RPMI7951 (cell line): ENCODE results near the gene TRIM15. TPM values are rescaled to one million over a fixed set of nuclear protein-coding genes. Genes with fewer than 3 reads are reported as not detected.

Source experiments
- total RNA-seq: library from RNA; depleted of rRNA; stranded (reverse); fragments of >200 nt; shearing (Covaris generic); gene quantifications from 2 replicates; pipeline ENCODE4 v1.2.3, GENCODE V29; 2014; rRNA removed

TRIM15 gene
- total RNA-seq, 1 experiment from 2014 or later: not detected

Other genes with a start within 250 kb of the TRIM15 start
- 1,042 and 1,246 TPM in 2 replicates for gene HLA-A, start 221.0 kb upstream of the TRIM15 start, total RNA-seq
- 47.0 and 50.3 TPM in 2 replicates for gene POLR1H, start 102.3 kb upstream of the TRIM15 start, total RNA-seq
- gene PPP1R11, start 96.3 kb upstream of the TRIM15 start, total RNA-seq: 65.1 and 65.7 TPM in 2 replicates
- gene RNF39, start 87.8 kb upstream of the TRIM15 start, total RNA-seq: not detected in 2 replicates
- not detected in 2 replicates for gene TRIM31, start 50.5 kb upstream of the TRIM15 start, total RNA-seq
- not detected in 2 replicates for gene TRIM40, start 27.4 kb upstream of the TRIM15 start, total RNA-seq
- not detected in 2 replicates for gene TRIM10, start 2.3 kb upstream of the TRIM15 start, total RNA-seq
- gene TRIM26, start 49.9 kb downstream of the TRIM15 start, total RNA-seq: 32.3 and 36.4 TPM in 2 replicates
- gene TRIM39, start 163.4 kb downstream of the TRIM15 start, total RNA-seq: 6.7 and 9.4 TPM in 2 replicates
- 90.8 and 94.3 TPM in 2 replicates for gene RPP21, start 181.6 kb downstream of the TRIM15 start, total RNA-seq